SK-N-SH treated with all-trans-retinoic acid at 6 μM for 48 hours (cell line): Measurements from ENCODE around the gene DNAJC6.

ENCODE experiments used
- ARNTL ChIP-seq: fragments of 450-650 bp; formaldehyde crosslinking; IDR thresholded peaks from 2 replicates; pipeline ENCODE4 v1.5.0; 2020; ENCODE audit warnings: low read depth, mild to moderate bottlenecking, moderate library complexity, borderline replicate concordance
- CREB5 ChIP-seq: fragments of 250-450 bp; sonication (Bioruptor Pico); IDR thresholded peaks from 2 replicates; pipeline ENCODE4 v1.5.1; 2020; ENCODE audit warnings: low read depth, mild to moderate bottlenecking, moderate library complexity
- CSDC2 ChIP-seq: fragments of 250-450 bp; sonication (Bioruptor Pico); IDR thresholded peaks from 2 replicates; pipeline ENCODE4 v1.5.0; 2020; ENCODE audit warnings: mild to moderate bottlenecking, moderate library complexity
- ESRRG ChIP-seq: fragments of 250-450 bp; sonication (Bioruptor Pico); IDR thresholded peaks from 2 replicates; pipeline ENCODE4 v1.6.1; 2021; ENCODE audit warnings: mild to moderate bottlenecking
- GLIS3 ChIP-seq: fragments of 250-450 bp; sonication (Bioruptor Pico); IDR thresholded peaks from 2 replicates; pipeline ENCODE4 v1.5.0; 2020; ENCODE audit warnings: mild to moderate bottlenecking, moderate library complexity
- ISL1 ChIP-seq: fragments of 250-450 bp; sonication (Bioruptor Pico); IDR thresholded peaks from 2 replicates; pipeline ENCODE4 v2.1.2; 2022; ENCODE audit warnings: mild to moderate bottlenecking, moderate library complexity
- OSR1 ChIP-seq: fragments of 250-450 bp; sonication (Bioruptor Pico); IDR thresholded peaks from 2 replicates; pipeline ENCODE4 v1.8.0; 2022; ENCODE audit warnings: moderate library complexity, mild to moderate bottlenecking, inconsistent platforms
- PATZ1 ChIP-seq: fragments of 250-450 bp; sonication (Bioruptor Pico); IDR thresholded peaks from 2 replicates; pipeline ENCODE4 v1.8.0; 2020; ENCODE audit warnings: mild to moderate bottlenecking, moderate library complexity, borderline replicate concordance
- PPARA ChIP-seq: fragments of 250-450 bp; sonication (Bioruptor Pico); IDR thresholded peaks from 2 replicates; pipeline ENCODE4 v1.5.0; 2020; ENCODE audit warnings: mild to moderate bottlenecking, borderline replicate concordance
- TOX ChIP-seq: fragments of 250-450 bp; sonication (Bioruptor Pico); IDR thresholded peaks from 2 replicates; pipeline ENCODE4 v1.8.0; 2021; ENCODE audit warnings: mild to moderate bottlenecking, moderate library complexity, borderline replicate concordance
- TSHZ2 ChIP-seq: fragments of 250-450 bp; sonication (Bioruptor Pico); IDR thresholded peaks from 2 replicates; pipeline ENCODE4 v1.5.0; 2020; ENCODE audit warnings: mild to moderate bottlenecking, moderate library complexity
- ZFP3 ChIP-seq: fragments of 250-450 bp; sonication (Bioruptor Pico); IDR thresholded peaks from 2 replicates; pipeline ENCODE4 v1.5.0; 2020; ENCODE audit warnings: mild to moderate bottlenecking, moderate library complexity
- ZNF565 ChIP-seq: fragments of 450-650 bp; formaldehyde crosslinking; conservative IDR thresholded peaks from 2 replicates; pipeline ENCODE4 v1.5.0; 2020; ENCODE audit warnings: low read depth, mild to moderate bottlenecking, moderate library complexity

GRCh38 chr1:65393347-65393746, 84.0 kb downstream of the DNAJC6 start:
- TF ChIP-seq TSHZ2 (no peak), ARNTL (CRISPR knock-in tag) (no peak), ZFP3 (CRISPR knock-in tag) (no peak), CREB5 (CRISPR knock-in tag) (no peak), PATZ1 (no peak), OSR1 (no peak), ISL1 (CRISPR knock-in tag) (no peak), GLIS3 (CRISPR knock-in tag) (no peak), ZNF565 (CRISPR knock-in tag) (no peak), PPARA (CRISPR knock-in tag) (no peak), ESRRG (CRISPR knock-in tag) (no peak), TOX (CRISPR knock-in tag) (no peak), CSDC2 (no peak)
